Tibial artery (tissue), 4 donors: ENCODE data around the gene CHRD.
A peak's percentile ranks its signal among the peaks of the same experiment; 100 is the strongest.
"Not testable (repeated sequence)": the region's sequence is repeated elsewhere in the genome, so short reads cannot be mapped to it uniquely, and the experiment has no call there.

ENCODE experiments used
- DNase-seq, 2 donors: peaks; one replicate each; pipeline ENCODE4 v3.0.0-alpha.2; 2019
- H3K27ac ChIP-seq, 2 donors: fragments of 200-600 bp; sonication (generic) in 1 of 2; 1 replicate in 1 of 2; 2 replicates in 1 of 2; pipeline ENCODE4 v1.5.1; 2018 to 2019; ENCODE audit warnings: mild to moderate bottlenecking in 1 of 2
- H3K27me3 ChIP-seq, 2 donors: fragments of 200-600 bp; sonication (generic) in 1 of 2; one replicate each; pipeline versions ENCODE4 v1.5.1 to v1.6.0; 2016 to 2019
- H3K36me3 ChIP-seq, 3 donors: fragments of 200-600 bp; sonication (generic) in 2 of 3; one replicate each; pipeline ENCODE4 v1.5.1; 2016 to 2019; ENCODE audit warnings: mild to moderate bottlenecking in 2 of 3
- H3K4me1 ChIP-seq, 4 donors: fragments of 200-600 bp; sonication (generic) in 2 of 4; 1 replicate in 3 of 4; 2 replicates in 1 of 4; pipeline ENCODE4 v1.5.1; 2016 to 2019
- H3K4me3 ChIP-seq, 2 donors: fragments of 200-600 bp; sonication (generic) in 1 of 2; 1 replicate in 1 of 2; 2 replicates in 1 of 2; pipeline ENCODE4 v1.5.1; 2018 to 2019; ENCODE audit warnings: mild to moderate bottlenecking in 2 of 2
- H3K9me3 ChIP-seq, 3 donors: fragments of 200-600 bp; sonication (generic) in 1 of 3; one replicate each; pipeline ENCODE4 v1.5.1; 2016 to 2019
- CTCF ChIP-seq, 2 experiments: fragments of 200-600 bp in 1 of 2; fragments of 450-650 bp in 1 of 2; IDR thresholded peaks; one replicate each; pipeline ENCODE4 v1.5.1; 2017 to 2019; ENCODE audit warnings: antibody characterized with exemption in 2 of 2, mild to moderate bottlenecking in 1 of 2, moderate library complexity in 1 of 2
- intact Hi-C: fragments of 100-400 bp; cut with DNase I; formaldehyde crosslinking; loops from one replicate; pipeline ENCODE4 v1.15.0; 2023; ENCODE audit warnings: low total_unique reads

Gene CHRD

GRCh38 chr3:184423561-184423960 is 43.7 kb downstream of the CHRD start:
- TF ChIP-seq CTCF (IDR thresholded peaks at IDR 0.05), result no peak
- Histone ChIP-seq H3K27ac (no peak overlapping the region), H3K36me3 (no peaks in the 10 kb centered on the region), H3K9me3 (no peaks in the 10 kb centered on the region), H3K27me3 (no peaks in the 10 kb centered on the region), H3K4me3 (no peak overlapping the region), H3K4me1 (peaks cover 0 to 10% (median 4%) of the 10 kb centered on the region in 4 donors)
- DNase-seq, result peak in 1 of 2 donors; percentile 10
- intact Hi-C loops, result no loop called here

- intact Hi-C loops, result loop anchor here (5.0 kb wide), 1 partner anchor 784 kb away; no protein-coding TSS in a partner anchor
Measured at GRCh38 chr3:184426691-184427141, 46.9 kb downstream of the CHRD start.

GRCh38 chr3:184428561-184429175 is 48.8 kb downstream of the CHRD start:
- H3K4me1 ChIP-seq, result peaks cover 0 to 10% (median 4%) of the 10 kb centered on the region in 4 donors
- H3K36me3 ChIP-seq, result no peaks in the 10 kb centered on the region
- no peaks in the 10 kb centered on the region for H3K9me3 ChIP-seq
- no peaks in the 10 kb centered on the region for H3K27me3 ChIP-seq
- no peak overlapping the region for H3K27ac ChIP-seq
- intact Hi-C loops, result loop anchor here (5.0 kb wide), 1 partner anchor 786 kb away; no protein-coding TSS in a partner anchor
- no peak overlapping the region for H3K4me3 ChIP-seq
- TF ChIP-seq CTCF (IDR thresholded peaks at IDR 0.05), result no peak
- DNase-seq, result peak in 1 of 2 donors; percentile 29

More at GRCh38 chr3:184426691-184427141, 46.9 kb downstream of the CHRD start:
- Histone ChIP-seq H3K27ac (no peak overlapping the region), H3K27me3 (no peaks in the 10 kb centered on the region), H3K4me1 (peaks cover 0 to 10% (median 4%) of the 10 kb centered on the region in 4 donors), H3K36me3 (no peaks in the 10 kb centered on the region), H3K9me3 (no peaks in the 10 kb centered on the region), H3K4me3 (no peak overlapping the region)
- DNase-seq, result peak in 1 of 2 donors; percentile 57
- TF ChIP-seq CTCF (IDR thresholded peaks at IDR 0.05), result no peak

- Histone ChIP-seq H3K9me3 (no peaks in the 10 kb centered on the region), H3K27ac (no peak overlapping the region), H3K27me3 (no peaks in the 10 kb centered on the region), H3K4me1 (peaks cover 0 to 10% (median 4%) of the 10 kb centered on the region in 4 donors), H3K4me3 (no peak overlapping the region), H3K36me3 (no peaks in the 10 kb centered on the region)
- peak in 1 of 2 donors; percentile 3 for DNase-seq
- TF ChIP-seq CTCF (IDR thresholded peaks at IDR 0.05), result no peak
- intact Hi-C loops, result loop anchor here (5.0 kb wide), 1 partner anchor 787 kb away; no protein-coding TSS in a partner anchor
Measured at GRCh38 chr3:184429786-184430185, 49.9 kb downstream of the CHRD start.

- H3K4me1 ChIP-seq, result peaks cover 0 to 10% (median 4%) of the 10 kb centered on the region in 4 donors
- H3K27me3 ChIP-seq, result no peaks in the 10 kb centered on the region
- no peaks in the 10 kb centered on the region for H3K9me3 ChIP-seq
- H3K27ac ChIP-seq, result no peak overlapping the region
- intact Hi-C loops, result no loop called here
- no peak overlapping the region for H3K4me3 ChIP-seq
- H3K36me3 ChIP-seq, result no peaks in the 10 kb centered on the region
- no peak for TF ChIP-seq CTCF (IDR thresholded peaks at IDR 0.05)
- no peak for DNase-seq
Measured at GRCh38 chr3:184430940-184431339, 51.1 kb downstream of the CHRD start.

DNA sequence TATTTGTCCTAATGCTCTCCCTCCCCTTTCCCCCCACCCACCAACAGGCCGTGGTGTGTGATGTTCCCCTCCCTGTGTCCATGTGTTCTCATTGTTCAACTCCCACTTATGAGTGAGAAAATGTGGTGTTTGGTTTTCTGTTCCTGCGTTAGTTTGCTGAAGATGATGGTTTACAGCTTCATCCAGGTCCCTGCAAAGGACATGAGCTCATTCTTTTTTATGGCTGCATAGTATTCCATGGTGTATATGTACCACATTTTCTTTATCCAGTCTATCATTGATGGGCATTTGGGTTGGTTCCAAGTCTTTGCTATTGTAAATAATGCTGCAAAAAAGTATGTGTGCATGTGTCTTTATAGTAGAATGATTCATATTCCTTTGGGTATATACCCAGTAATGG is 53.3 kb downstream of the CHRD start:
- intact Hi-C loops, H3K9me3 ChIP-seq, H3K27ac ChIP-seq, H3K27me3 ChIP-seq, H3K36me3 ChIP-seq, H3K4me1 ChIP-seq, H3K4me3 ChIP-seq: not testable (repeated sequence)
- DNase-seq, result peak in 1 of 2 donors; percentile 4
